Right kidney (tissue), 1 donor: ENCODE data around the gene AKT3.

Source experiments
- DNase-seq: peaks from one replicate; pipeline ENCODE4 v3.0.0-alpha.2; 2016

AKT3 gene

DNA sequence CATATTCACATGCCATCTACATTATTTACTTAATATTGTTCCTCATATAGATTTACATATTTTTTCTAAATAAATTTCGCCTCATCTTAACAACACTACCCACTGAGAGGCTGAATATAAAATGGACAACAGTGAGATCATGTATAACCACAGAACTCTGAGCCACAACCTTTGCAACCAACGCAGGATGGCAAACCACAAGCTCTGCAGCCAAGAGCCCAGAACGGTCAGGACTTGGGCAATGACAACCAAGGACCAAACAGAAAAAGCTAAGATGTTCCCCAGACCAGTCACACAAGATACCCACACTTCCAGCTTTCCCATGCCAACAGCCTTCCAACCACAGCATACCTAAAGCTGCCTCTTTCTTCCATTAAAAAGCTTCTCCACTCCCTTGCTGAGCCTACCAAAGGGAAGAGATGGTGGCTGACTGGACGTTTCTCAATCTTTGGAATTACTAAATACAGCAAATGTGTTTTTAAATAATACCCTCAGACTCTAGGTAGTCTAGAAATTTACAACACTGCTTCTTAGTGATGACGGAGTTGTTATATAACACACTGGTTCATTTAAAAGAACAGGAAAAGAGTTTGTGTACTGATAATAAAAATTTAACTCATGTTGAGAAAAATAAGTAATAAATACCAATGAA, 117.9 kb downstream of the AKT3 start:
- DNase-seq = no peak

DNA sequence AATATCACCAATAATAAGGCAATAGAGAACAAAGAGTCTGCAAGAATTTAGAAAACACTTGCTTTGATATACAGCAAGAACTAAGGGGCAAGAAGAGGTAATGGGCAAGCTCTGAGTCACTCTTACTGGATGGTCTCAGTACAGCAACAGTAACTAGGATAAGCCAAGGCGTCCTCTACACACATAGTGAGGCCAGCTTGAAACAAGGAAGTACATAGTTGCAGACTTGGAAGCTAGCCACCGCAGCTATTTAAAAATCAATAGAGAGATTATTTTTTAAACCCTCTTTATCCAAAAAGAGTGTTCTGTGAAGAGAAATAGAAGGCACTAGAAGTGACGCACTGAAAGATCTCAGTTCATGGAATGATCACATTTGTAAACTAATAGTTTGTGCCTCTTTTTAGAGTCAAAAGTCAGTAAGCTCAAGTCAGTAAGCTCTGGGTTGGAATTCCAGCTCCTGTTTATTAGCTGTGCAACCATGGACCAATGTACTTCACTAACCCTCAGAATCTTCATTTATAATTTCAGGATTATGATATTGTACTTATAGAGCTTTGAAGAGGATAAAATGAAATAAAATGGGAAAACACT, 118.6 kb downstream of the AKT3 start:
- DNase-seq = no peak

DNA sequence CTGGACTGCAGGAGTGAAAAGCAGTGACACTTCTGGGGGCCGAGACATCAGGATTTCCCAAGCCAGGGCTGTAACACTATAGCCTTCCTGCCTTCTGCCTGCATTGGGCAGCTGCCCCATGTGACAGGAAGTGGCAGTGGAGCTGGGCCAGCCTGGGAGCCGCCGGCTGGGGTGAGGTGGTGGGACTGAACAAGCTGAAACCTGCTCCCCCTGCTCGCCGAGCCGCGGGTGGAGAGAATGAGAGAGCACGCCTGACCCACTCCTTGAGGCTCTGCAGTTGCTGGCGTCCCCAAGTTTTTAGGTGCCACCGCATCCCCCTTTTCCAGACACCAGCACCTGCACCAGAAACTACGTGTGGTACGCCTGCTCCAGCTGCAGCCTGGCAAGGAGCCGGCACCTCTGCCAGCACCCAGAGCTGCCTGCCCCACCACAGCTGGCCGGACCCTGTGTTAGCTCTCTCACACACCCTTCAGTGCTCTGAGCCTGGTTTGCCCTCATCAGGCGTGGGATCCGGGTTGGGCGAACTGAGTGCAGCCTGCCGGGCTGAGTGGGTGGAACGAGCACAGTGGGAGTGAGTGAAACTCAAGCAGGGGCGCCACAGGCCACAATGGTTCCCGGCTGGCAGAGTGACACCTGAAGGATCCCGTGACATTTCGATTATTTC, 119.4 kb downstream of the AKT3 start:
- DNase-seq = no peak

DNA sequence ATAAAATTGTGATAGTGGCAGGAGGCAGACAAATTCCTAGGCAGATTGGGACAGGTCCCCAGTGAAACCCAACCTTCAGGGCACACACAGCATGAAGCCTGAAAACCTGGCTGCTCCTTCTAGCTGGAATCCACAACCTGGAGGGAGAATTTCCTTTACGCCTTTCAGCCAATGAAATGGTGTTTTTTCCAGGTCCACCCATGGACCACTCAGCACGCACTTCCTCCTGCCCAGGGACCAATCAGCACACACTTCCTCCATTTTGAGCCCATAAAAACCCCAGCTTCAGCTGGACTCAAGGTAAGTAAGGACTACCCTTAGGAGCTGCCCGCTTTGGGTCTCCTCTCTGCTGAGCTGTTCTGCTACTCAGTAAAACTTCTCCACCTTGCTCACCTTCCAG, 120.1 kb downstream of the AKT3 start:
- DNase-seq = no peak

DNA sequence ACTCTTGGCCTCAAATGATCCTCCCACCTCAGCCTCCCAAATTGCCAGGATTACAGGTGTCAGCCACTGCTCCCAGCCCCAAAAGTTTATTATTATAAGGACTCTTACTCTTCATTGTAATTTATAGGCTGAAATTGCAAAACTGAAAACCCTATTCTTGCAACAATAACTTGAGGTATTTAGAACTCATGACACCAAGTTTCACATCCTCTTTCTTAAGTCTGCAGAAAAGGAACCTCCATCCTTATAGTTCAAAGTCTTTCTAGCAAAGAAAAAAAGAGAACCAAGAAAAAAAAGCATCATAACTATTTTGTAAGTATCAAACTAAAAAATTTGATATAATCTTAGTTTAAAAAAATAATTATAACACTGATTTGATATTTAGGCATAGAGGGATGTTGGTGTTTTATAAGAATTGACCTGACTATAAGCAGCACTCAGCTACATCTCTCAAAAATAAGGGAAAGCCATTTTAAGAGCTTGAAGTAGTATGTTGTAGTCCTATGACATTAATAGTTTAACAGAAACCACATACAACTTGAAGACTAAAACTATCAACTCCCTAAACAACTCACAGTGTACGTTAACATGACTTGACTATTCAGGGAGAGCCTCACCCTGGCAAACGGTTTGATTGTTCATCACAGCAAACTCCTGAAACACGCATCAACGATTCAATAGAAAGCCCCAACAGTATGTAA, 122.4 kb downstream of the AKT3 start:
- DNase-seq = no peak

DNA sequence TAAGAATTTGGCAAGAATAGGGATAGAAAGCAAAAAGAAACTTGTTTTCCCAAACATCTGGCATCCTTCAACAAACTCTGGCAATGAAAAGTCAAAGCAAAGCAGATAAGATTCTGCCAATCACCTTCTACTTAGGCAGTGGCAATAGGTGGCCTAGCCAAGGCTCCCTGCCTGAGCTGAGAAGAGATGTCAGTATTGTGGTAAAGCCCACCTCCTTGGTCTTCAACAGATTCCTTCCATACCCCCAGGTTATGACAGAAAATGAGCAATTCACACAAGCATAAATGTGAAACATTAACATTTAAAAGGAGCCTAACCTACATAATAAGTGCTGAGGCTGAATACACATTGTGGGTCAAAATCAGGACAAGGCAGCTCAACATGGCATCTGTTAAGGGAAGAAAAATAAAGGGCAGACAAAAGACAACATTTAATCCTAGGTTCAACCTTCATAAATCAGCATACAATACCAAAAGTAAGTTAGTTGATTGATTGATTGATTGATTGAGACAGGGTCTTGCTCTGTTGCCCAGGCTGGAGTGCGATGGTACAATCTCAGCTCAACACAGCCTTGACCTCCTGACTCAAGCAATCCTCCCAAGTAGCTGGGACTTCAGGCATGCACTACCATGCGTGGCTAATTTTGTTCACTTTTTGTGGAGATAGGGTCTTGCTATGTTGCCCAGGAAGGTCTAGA, 123.1 kb downstream of the AKT3 start:
- DNase-seq = no peak

DNA sequence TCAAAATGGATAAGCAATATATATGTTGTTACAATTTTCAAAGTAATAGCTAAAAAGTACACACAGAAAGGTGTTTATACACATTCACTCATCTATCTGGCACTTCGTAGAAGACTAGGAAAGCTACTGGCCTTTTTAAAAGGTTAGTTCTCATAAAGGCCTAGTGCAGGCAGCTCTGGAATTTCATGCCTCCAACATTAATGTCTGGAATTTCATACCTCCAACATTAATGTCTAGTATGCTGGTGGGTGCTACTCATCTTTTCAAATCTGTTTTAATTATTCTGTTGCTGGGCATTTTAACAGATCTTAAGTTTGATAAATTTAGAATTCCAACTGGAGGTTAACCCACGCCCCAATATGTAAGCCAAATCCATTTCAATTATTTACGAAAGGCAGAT, 124.2 kb downstream of the AKT3 start:
- DNase-seq = no peak

DNA sequence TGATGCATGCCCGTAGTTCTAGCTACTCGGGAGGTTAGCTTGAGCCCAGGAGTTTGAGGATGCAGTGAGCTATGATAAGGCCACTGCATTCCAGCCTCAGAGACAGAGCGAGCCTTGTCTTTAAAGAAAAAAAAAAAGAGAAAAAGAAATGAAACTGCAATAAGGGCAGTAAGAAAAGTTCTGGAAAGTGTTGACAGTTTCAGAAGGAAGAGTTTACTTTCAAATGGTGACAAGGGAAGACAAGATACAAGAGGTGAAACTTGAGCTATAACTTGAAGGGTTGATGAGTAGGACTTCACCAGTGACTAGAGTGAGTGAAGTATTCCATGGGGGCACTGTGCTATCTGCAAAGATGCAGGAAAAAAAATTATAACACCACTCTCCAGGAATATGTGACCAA, 125.0 kb downstream of the AKT3 start:
- no peak for DNase-seq

DNA sequence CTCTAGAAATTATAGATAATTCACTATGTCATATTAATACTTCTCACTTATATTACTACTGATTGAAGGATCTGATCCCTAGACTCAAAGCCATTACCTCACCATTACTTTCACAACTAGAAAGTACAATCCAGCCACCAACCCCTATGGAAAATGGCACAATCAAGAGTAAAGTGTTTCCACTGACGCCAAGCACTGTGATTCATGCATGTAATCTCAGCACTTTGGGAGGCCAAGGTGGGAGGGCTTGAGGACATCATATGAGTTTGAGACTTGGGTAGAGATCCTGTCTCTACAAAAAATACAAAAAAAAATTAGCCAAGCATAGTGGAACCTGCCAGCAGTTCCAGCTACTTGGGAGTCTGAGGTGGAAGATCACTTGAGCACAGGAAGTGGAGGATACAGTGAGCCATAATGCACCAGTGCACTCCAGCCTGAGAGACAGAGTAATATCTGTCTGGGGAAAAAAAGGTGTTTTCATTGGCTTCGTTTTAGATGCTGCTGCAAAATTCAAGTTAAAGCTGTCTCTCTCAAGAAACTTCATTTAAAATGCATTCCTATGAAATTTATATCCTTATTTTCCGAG, 126.5 kb downstream of the AKT3 start:
- DNase-seq = no peak

DNA sequence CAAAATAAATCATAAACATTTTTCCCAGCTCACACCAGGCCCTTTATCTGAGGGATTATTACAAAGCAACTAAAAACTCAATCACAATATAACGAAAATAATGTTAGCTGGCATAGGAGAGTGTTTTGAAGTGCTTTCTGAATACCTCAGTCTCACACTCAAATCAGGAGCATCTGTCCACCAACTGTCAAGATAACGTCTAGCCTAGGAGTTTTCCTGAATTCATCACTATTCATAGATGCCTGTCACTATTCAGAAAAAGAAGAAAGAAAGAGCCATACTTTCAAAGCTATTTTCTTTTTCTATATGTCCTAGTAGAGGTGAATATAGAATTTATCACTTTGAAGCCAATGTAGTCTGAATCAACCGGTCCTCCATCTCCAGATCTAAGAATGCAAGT, 127.0 kb downstream of the AKT3 start:
- no peak for DNase-seq

DNA sequence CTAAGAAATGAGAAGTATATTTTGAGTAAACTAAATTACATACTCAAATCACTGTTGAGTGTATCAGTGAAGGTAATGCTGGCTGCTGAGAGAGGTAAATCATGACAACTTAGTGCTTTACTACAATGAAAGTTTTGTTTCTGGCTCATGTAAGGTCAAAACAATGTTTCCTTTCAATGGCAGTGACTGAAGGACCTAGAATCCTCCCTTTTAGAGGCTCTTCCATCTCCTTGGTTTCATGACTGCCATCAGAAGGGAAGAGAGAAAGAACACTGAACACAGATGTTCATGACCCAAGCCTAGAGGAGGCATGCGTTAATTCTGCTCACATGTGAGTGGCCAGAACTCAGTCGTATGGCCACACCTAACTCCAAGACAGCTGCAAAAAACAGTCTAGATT, 130.6 kb downstream of the AKT3 start:
- no peak for DNase-seq

DNA sequence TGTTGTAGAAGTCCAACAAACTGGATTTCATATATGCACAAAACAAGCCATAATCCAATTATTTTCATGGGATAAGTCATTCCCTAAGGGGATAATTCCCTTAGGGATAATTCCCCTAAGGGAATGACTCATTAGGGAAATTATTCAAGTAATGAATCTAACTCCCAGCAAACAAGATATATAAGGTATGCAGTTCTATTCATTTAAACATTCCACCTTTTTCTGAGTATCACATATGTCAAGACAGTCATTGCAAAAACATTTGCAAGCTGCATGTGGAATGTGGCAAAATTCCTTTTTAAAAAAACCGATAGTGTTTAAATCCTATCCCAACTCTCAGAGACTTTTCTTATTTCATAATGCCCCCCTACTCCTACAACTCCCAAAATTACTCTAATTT, 131.2 kb downstream of the AKT3 start:
- DNase-seq = no peak

DNA sequence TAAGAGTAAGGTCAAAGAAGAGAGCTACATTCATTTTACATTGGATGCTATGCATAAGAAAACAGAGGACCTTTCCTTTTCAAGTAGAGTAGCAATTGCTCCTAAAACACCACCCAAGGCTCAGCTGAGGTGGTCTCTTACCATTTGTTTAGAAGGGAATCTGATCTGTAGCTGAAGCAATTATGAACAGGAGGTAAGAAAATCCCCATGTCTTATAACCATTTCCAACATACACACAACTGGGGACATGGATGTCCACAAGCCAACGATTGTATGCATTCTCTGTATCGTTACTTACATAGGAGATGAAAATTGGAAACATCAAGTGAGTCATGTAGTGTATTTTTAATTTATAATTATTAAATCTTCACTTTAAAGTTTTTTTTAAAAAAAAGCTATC, 132.0 kb downstream of the AKT3 start:
- no peak for DNase-seq

DNA sequence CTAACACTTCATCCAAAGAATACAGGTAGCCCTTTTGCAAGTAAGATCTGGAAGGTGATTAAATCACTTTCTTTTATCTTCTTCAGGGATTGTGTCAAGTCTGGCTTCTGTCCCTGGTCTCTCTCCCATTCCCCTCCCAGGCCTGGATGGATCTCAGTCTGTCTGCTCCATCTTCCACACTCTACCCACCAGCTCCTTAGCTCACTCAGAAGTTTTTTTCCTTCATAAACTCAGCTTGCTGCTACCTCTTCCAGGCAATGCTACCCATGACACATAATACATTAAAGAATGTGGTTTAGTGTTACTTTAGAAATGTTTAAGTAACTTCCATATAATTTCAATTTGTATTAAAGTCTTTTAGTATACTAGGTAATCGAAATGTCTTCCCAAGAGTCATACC, 133.1 kb downstream of the AKT3 start:
- DNase-seq = no peak

DNA sequence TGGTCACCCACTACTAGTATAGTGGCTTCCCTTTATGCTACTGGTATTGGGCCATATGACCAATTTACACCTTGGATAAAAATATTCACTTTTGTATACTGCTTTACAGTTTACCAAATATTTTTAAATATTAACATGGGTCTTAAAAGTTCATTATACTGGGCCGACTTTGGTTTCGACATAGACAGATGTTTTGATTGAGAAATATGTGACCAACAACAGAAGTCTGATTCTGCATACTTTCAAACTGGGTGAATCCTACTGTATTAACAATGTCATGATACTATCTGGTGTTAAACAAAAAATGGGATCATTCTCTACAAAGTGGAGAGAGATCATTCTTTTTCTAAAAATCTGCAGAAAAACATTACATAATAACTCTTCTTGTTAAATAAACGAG, 134.8 kb downstream of the AKT3 start:
- DNase-seq = no peak

DNA sequence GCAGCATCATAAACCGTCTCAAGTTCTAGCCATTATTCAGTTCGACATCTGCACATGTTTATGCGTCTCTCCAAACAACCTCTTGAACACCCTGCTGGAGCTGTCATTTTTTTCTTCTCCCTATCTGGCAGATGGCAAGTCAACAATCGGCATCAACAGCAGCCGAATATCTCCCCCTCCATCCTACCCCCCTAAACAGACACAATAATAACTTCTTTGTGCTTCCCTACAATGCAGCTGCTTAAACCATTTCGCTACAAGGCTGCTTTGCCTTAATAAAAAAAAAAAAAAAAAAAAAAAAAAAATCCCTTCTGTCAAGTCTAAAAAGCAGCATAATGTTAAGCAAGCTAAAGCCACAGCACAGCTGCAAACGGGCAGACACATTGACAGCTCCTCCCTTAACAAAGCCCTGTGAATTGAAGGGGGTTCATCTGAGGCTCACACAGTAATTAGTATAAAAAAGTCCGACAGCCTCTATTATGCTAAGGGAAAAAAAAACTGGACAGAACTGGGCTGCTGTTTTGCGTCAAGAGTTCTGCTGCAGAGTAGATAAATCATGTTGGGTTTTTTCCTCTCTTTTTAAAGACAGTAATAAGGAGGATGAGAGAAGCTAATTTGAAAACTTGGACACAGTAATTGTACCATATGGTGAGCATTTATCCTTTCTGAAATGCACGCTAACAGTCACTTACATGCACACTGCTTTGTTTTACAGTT, 136.4 kb downstream of the AKT3 start:
- DNase-seq = peak; percentile 46

DNA sequence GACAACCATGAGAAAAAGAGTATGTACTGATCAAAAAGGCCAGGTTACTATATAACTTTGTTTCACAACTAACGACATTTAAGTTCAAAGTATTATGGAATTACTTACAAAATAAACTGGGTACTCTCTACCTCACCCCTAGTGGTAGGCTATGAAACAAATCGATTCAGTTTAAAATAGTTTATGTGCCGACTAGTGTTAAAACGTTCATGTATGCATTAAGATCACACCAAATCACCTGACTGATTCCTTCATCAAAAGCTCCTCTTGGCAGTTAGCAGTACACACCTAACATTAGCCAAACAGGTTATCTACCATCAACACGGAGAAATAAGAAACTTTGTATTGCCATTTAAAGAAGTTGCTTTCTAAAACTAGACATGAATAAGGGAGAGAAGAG, 137.1 kb downstream of the AKT3 start:
- DNase-seq = no peak

DNA sequence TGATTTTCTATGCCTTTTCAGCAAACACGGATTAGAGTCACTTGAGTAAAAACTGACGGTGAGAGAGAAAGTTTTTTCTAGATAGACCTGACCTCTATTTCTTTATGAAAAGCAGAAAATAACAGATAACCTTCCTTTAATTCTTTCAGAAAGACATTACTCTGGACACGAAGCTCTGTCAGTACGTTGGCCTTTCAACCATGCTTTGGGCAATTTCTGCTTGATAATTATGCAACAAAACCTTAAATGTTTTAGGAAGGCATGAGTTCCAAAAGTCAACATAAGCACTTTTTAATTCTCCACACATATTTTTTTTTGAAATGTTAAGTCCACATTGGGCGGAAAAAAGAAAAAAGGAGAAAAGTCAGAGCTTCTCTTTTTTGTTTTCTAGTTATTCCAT, 137.8 kb downstream of the AKT3 start:
- DNase-seq = no peak

DNA sequence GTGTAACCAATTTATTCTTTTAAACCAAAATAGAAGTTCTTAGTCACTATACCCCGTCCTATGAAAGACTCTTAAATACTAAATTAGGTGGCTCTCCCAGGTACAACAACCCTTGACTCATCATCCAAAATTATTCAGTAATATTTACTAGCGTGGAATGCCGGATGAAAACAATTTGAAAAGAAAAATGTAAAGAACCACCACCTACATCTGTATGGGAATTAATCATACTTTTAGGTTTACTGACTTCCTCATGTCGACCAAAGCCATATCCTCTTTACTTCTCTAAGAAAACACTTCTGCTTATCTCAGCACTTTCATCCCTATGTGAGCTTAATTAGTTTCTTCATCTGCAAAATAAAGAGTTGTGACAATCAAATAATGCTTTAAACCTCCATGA, 139.6 kb downstream of the AKT3 start:
- no peak for DNase-seq

DNA sequence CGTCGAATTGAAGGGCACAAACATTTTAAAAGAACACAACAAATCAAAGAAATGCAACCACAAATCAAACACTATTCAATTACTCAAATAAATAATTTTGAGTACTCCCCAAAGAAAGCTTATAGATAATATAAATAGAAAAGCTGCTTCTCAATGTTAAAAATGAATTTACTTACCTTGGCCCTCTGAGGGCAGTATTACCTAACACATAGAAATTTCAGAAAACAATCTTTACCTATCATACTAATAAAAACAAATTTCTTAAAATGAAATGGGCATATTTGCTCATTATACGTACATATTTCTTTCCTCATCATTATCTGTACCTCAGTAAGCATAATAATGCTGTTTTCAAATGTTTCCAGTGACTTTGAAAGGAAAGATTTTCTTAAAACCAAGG, 141.8 kb downstream of the AKT3 start:
- no peak for DNase-seq

DNA sequence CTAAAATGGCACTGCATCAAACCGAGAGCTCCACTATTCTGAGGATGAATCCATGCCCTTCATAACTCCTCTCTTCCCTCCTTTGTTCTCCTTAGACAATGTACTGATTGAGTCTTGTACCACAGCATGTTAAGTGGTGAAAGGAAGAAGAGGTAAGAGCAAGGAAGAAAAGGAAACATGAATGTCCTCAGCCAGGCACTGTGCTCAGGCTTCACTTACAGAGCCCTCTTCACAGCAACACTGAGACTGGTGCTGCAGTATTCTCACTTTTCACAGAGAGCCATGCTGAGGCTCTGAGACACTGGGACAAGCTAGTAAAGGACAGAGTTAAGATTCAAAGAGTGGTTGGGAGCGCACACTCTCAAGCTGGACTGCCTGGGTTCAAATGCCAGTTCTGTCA, 143.5 kb downstream of the AKT3 start:
- DNase-seq = no peak

DNA sequence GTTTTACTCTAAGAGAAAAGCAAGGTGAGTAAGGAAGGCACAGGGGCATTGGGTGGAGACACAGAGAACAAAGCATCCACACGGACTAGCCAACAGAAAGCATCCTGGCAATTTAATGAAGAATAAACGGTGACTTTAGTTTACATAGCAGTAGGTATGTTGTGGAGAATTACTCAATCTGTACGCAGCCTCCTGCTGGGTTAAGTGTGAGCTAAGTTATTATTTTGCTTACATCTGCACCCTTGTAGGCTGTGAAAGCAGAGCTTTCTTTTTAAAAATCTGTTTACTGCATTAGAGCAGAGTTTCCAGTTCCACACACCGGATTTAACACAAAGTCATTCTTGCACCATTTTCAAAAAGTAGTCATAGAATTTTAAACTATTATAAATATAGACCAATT, 144.5 kb downstream of the AKT3 start:
- no peak for DNase-seq
